ENCODE results near the gene CTSC.

DNA sequence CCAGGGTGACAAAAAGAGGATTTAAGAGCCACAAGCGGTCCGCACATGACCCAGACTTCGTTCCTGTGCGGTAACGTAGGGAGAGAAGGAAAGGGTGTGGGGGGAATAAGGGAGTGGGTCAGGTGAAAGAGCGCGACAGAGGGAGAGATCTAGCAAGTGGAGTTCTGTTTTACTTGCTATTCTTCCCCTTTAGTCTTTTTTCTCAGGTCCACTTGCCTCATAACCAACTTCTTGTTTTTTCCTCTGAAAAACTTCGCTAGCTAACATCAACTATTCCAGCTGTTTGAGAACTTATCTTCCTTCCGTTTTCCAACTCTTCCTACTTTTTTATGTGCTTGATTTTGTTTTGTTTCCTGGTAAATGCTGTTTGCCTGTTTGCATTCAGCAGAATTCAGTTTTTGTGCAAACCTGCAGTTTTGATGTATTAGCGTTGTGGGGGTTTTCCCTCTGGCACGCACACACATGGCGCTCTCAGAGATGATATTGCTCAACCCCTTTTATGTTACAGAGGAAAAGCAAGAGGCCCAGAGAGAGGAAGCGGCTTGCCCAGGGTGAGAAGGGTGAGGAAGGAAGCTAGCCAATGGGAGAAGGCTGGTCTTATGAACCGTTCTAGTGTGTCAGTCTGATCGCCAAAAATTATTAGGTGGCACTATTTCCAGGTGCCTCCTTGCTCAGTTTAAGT, 592 bp upstream of the CTSC start:
- TF ChIP-seq, protein P1, sequence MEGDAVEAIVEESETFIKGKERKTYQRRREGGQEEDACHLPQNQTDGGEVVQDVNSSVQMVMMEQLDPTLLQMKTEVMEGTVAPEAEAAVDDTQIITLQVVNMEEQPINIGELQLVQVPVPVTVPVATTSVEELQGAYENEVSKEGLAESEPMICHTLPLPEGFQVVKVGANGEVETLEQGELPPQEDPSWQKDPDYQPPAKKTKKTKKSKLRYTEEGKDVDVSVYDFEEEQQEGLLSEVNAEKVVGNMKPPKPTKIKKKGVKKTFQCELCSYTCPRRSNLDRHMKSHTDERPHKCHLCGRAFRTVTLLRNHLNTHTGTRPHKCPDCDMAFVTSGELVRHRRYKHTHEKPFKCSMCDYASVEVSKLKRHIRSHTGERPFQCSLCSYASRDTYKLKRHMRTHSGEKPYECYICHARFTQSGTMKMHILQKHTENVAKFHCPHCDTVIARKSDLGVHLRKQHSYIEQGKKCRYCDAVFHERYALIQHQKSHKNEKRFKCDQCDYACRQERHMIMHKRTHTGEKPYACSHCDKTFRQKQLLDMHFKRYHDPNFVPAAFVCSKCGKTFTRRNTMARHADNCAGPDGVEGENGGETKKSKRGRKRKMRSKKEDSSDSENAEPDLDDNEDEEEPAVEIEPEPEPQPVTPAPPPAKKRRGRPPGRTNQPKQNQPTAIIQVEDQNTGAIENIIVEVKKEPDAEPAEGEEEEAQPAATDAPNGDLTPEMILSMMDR (conservative IDR thresholded peaks at IDR 0.05), result no peak
- no peak for TF ChIP-seq ZFX (IDR thresholded peaks at IDR 0.05)
